PC-9 (cell line): ENCODE measurements around the gene TECTA.

Experiments
- CTCF ChIP-seq: fragments of 200-600 bp; sonication (generic); conservative IDR thresholded peaks from 2 replicates; pipeline ENCODE4 v1.6.1; 2017; ENCODE audit warnings: mixed run types, antibody characterized with exemption, mild to moderate bottlenecking, moderate library complexity
- EZH2 ChIP-seq: fragments of 200-600 bp; sonication (generic); IDR thresholded peaks from 2 replicates; pipeline ENCODE4 v1.8.0; 2017; ENCODE audit warnings: antibody characterized with exemption, low read depth

DNA sequence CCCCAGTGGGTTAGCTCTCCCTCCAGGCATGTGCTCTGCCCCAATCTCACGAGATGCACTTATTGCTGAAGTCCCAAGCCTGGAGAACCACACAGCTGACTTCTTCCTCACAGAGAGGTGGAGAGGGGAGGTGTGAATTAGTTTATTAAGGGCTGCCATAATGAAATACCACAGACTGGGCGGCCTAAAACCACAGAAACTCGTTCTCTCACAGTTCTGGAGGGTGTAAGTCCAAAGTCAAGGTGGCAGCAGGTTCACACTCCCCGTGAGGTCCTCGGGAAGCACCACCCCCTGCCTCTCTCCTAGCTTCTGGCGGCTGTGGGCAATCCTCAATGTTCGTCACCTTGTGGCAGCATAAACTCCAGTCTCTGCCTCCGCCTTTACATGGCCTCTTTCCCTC, 39.3 kb downstream of the TECTA start:
- TF ChIP-seq CTCF (no peak), EZH2 (no peak)
